NCI-H1092 (cell line): ENCODE data around the gene MAPT.
"Not testable (repeated sequence)": the region's sequence is repeated elsewhere in the genome, so short reads cannot be mapped to it uniquely, and the experiment has no call there.

ENCODE experiments used
- DNase-seq: peaks from one replicate; lab custom pipeline; 2025; lab: John Stamatoyannopoulos, UW

Gene MAPT

DNA sequence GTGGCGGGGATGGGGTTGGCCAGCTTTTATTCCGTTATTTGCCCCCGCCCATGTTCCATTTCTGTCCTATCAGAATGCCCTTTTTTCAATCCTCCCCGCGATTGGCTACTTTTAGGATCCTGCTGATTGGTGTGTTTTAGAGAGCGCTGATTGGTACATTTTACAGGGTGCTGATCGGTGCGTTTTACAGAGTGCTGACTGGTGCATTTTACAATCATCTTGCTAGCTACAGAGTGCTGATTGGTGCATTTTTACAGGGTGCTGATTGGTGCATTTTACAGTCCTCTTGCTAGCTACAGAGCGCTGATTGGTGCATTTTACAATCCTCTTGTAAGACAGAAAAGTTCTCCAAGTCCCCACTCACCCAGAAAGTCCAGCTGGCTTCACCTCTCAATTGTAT, 32.2 kb upstream of the MAPT start:
- not testable (repeated sequence) for DNase-seq

- no peak for DNase-seq
Measured at GRCh38 chr17:45863857-45864654, 30.3 kb upstream of the MAPT start.

DNA sequence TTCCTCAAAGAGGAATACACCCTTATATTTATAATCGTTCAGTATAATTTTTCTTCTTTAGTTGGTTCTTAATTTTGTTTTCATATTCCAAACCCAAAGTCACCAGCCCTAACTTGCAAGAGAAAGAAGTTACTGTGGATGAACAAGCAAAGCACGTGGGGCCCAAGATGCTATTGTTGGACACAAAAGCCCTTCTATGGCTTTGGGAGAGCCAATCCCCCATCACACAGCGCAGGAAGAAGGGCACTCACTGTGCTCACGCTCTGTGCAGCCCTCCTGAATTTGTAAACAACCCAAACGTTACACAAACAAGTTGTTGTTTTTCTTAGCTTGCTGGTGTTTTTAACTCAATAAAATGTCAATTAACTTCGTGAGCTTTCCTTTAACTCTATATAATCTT, 27.2 kb upstream of the MAPT start:
- no peak for DNase-seq

GRCh38 chr17:45867702-45868101, 26.7 kb upstream of the MAPT start:
- DNase-seq: no peak

DNA sequence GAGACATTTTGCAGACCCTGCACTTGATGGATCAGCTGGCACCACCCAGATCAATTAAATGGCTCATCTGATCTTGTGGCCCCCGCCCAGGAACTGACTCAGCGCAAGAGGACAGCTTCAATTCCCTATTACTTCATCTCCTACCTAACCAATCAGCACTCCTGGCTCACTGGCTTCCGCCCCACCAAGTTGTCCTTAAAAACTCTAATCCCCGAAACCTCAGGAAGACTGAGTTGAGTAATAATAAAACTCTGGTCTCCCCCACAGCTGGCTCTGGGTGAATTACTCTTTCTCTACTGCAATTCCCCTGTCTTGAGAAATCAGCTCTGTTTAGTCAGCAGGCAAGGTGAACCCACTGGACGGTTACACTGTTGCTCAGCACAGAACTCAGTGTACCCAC, 26.1 kb upstream of the MAPT start:
- DNase-seq: no peak

DNA sequence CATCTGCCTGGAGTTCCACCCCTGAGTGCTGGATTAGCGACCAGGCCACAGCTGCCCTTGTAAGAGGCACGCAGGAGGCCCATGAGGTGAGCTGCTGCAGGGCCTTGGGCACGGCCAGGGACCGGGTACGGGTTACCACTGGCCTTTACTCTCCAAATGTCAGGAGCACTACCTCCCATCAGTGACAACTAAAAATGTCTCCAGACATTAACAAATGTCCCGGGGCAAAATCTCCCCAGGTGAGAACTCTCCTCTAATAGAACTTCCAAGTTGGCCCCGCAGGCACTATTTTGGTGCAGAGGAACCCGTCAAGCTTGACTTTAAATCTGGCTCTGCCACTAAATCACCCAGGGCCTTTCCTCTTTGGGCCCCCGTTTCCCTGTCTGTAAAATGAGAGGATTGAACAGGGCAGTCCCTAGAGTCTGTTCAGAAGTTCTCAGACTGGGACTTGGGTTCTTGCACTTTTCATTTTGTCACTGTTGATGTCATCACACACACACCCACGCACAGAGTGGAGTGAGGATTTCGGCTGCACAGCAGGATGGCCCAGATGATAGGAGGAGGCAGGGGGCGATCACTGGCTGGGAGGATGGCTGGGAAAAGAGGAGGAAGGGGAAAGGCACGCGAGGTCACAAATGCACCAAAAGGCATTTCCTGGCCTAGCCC, 24.5 kb upstream of the MAPT start:
- no peak for DNase-seq

DNA sequence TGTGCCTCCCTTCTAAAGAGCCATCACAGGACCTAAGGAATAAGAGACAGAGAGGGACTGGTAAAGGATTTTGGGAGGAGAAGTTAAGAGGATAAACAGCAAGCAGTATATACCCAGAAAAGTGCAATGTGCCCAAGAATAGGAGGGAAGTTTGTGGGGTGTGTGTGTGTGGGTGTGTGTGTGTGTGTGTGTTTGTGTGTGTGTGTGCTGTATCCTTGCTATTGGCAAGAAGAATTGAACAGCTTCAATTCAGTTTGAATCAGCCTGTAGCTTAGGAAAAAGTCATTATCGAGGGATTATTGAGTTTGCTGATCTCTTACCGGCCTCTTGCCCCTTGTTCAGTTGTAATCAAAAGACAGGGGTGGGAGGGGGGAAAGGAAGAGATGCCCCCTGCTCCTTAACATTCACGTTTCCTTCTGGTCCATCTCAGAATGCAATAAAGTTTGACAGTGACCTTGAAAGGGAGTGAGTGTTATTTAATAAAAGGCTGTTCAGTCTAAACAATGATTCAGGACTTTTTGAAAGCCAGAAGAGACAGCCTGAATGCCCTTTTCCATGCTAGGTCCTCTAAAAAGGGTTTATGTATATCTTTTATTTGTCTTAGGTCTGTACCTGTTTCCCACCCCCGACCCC, 23.9 kb upstream of the MAPT start:
- DNase-seq: no peak

DNA sequence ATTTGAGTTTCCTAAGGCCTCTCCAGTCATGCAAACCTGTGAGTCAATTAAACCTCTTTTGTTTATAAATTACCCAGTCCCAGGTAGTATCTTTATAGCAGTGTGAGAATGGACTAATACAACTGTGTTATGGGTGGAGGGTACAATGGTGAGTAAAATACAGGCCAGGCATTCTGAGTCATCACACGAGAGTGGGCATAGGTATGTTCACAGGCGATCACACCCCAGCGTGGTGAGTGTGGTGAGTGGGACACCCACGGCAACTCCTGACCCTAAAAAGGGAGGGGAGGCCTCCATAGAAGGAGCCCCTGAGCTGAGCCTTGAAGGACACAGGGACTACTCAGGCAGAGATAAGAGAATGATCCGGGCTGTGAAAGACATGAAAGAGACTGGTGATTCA, 22.6 kb upstream of the MAPT start:
- DNase-seq: no peak

DNA sequence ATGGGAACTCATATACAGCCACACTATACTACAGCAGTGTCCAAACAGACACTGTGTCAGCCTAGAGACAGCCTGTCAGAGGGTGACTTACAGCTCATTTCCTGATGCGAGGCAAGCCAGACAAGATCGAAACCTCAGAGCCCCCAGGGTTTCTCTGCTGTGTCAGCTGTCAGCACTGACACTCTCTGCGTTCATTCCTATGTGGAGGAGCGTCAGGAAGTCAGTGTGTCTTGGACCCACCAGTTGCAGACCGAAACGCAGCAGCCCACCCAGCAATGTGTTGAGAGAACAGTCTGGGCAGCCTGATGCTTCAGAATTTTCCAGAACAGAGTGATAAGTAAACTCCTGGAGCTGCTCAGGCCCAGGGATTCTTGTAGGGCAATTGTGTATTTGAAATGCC, 20.6 kb upstream of the MAPT start:
- DNase-seq: no peak

GRCh38 chr17:45874151-45874550, 20.2 kb upstream of the MAPT start:
- no peak for DNase-seq

- DNase-seq: no peak
Measured at GRCh38 chr17:45876539-45876938, 17.8 kb upstream of the MAPT start.

GRCh38 chr17:45877467-45877866, 16.9 kb upstream of the MAPT start:
- DNase-seq: no peak

DNA sequence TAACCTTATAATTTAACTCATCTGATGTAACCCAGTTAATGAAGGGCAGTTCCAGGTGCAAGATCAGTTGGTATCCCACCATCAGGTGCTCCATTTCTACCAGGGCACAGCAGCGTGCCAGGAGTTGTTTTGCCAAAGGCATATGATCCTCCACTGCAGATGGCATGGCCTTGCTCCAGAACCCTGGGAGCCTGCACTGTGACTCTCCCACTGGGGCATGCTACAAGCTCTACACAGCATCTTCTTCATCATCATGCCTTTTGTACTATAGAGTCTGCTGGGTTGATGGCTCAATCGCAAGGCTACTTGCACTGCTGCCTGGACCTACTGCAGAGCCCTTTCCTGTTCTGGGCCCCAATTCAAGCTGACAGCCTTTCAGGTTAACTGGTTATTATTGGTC, 11.3 kb upstream of the MAPT start:
- no peak for DNase-seq

- DNase-seq: no peak
Measured at GRCh38 chr17:45886852-45887251, 7.5 kb upstream of the MAPT start.

DNA sequence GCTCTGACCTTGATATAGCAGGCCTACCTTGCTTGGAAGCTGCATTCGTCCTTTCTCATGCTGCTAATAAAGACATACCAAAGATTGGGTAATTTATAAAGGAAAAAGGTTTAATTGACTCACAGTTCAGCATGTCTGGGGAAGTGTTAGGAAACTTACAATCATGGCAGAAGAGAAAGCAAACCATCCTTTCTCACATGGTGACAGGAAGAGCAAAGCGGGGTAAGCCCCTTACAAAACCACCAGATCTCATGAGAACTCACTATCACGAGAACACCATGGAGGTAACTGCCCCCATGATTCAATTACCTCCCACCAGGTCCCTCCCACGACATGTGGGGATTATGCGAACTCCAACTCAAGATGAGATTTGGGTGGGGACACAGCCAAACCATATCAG, 6.0 kb upstream of the MAPT start:
- no peak for DNase-seq

DNA sequence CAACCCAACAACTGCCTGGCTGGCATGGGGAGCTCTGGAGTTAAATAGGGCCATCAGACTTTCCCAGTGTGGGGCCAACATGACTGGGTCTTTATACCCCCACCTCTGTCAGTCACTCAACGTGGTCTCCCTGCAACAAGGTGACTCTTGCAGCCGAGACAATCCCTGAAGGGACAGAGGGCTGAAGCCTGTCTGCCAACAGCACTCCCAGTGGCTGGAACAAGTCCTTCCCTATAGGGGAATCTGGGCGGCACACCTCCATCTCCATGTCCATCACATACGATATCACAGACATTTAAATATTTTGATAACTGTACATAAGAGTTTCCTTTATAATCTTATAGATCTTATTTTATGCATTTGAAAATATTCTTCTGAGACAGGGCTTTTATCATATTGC, 4.8 kb upstream of the MAPT start:
- no peak for DNase-seq

DNA sequence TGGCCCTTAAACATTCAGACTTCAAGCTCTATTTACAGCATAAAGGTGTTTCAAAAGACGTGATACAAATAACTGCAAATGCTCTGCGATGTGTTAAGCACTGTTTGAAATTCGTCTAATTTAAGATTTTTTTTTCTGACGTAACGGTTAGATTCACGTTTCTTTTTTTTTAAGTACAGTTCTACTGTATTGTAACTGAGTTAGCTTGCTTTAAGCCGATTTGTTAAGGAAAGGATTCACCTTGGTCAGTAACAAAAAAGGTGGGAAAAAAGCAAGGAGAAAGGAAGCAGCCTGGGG, 681 bp upstream of the MAPT start:
- DNase-seq: no peak

- DNase-seq: peak; percentile 87
Measured at GRCh38 chr17:45895304-45895968, 1.1 kb downstream of the MAPT start.

DNA sequence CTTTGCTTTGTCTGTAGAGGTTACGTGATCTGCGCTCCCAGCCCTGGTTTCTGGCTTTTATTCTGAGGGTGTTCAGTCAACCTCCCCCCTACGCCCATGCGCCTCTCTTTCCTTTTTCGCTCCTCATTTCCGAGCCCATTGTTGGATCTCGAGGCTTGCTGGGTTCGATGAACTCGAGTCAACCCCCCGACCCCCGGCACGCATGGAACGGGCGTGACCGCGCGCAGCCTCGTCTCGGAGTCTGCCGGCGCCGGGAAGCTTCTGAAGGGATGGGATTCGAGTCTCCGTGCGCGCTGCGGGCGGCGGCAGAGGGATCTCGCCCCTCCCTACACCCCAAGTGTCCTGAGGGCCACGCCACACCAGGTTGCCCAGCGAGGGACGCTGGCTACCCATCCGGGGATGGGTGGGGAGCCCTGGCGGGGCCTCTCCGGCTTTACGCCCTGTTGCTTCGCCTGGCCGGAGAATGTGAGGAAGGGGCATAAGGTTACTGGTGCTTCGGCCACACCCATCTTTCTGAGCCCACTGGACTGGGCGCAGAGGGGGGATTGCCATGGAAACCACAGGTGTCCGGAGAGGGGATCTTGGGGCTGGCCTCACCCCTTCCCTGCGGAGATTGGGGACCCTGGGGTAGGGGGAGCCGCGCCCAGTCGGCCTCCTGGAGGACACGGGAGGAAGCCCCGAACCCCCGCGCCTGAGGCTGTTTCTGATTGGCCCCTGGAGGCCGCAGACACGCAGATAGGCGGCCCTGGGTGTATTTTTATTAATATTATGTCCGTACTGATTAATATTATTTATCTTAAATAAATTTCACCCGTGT, 1.8 kb downstream of the MAPT start:
- peak; percentile 35 for DNase-seq

DNA sequence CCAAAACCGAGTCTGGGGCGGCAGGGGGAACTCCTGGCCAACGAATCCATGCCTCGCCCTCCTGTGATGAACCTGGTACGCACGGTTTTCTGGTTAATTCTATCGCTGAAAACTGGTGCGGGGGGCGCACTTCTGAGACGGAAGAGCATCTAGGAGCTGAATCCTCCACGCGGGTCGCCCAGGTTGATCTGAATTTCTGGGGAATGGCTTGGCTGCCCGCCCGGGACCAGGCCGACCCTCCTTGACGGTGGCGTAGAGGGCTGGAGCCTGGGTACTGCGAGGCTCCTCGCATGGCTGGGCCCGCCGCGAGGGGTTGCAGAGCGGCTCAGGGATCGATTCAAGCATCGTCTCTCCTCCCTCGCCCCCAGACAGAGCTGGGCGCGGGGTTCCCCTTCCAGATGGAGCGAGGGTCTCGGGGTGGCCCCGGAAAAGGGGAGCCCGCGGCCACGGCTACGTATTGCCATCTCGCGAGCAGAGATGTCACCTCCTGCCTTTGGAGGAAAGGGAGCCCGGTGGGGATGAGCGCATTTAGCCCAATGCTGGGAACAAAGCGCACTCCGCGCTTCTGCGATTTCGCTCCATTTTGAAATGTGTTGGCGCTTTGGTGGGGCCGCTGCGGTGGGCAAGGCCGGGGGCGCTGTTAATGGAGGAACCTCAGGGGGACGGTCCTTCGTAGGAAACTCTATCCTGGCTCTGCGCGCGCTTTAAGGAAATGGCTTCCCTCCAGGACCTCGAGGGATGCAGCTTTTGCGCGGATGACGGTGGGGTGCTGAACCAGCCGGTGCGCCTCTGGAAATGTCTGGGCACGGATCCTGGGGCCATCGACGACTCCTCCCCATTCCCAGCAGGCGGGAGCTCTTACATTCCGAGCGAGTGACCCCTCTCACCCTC, 2.7 kb downstream of the MAPT start:
- peak; percentile 17 for DNase-seq

DNA sequence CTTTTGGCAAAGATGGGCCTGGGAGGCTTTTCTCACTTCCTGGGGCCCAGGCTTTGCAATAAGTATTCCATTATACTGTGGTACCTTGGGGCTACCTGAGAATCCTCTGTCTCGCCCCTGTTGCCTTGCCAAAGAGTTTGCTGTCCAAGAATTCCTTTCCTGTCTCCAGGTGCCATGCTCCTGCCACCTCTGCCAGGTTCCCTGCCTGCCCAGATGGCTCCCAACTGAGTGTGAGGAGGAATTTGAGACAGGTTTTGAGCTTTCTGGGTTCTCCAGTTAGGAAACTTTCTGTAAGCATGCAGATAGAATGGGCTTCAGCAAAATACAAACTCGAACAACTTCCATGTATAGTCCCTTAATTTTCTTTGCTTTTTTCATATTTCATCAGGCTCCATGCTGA, 5.8 kb downstream of the MAPT start:
- DNase-seq: no peak
